Kidney (tissue), 14 donors: ENCODE data around the gene LRRC41. TPM values are rescaled to one million over a fixed set of nuclear protein-coding genes. Genes with fewer than 3 reads are reported as not detected.
A peak's percentile ranks its signal among the peaks of the same experiment; 100 is the strongest.

ENCODE experiments used
- DNase-seq, 5 donors: peaks; one replicate each; pipeline ENCODE4 v3.0.0-alpha.2; 2013 to 2020
- FAIRE-seq: peaks from 2 replicates; lab custom pipeline; 2012; peaks lifted over from hg19 to GRCh38; lab: Jason Lieb, UNC
- H3K27ac ChIP-seq, 2 donors: one replicate each; pipeline ENCODE4 v1.7.0; 2013; ENCODE audit warnings: low read depth in 2 of 2, low read length in 2 of 2, inconsistent platforms in 1 of 2
- H3K27me3 ChIP-seq: one replicate; pipeline ENCODE4 v1.7.1; 2013; ENCODE audit warnings: low read length, inconsistent platforms; ENCODE audit not compliant: control insufficient read depth, insufficient read depth
- H3K36me3 ChIP-seq, 3 donors: one replicate each; pipeline versions ENCODE4 v1.7.0 to v1.7.1; 2013; ENCODE audit warnings: low read length in 3 of 3, control low read depth in 1 of 3, inconsistent platforms in 1 of 3; ENCODE audit not compliant: insufficient read depth in 3 of 3, control insufficient read depth in 2 of 3
- H3K4me1 ChIP-seq, 3 donors: one replicate each; pipeline versions ENCODE4 v1.7.0 to v1.7.1; 2013; ENCODE audit warnings: low read length in 3 of 3, inconsistent platforms in 1 of 3, low read depth in 1 of 3; ENCODE audit not compliant: control insufficient read depth in 2 of 3, insufficient read depth in 2 of 3
- H3K4me3 ChIP-seq, 3 donors: one replicate each; pipeline versions ENCODE4 v1.7.0 to v1.8.1; 2013; ENCODE audit warnings: low read length in 3 of 3, control low read depth in 1 of 3, inconsistent platforms in 1 of 3
- H3K9ac ChIP-seq, 3 donors: one replicate each; pipeline versions ENCODE4 v1.7.0 to v1.7.1; 2013; ENCODE audit warnings: low read length in 3 of 3, control low read depth in 1 of 3, inconsistent platforms in 1 of 3
- H3K9me3 ChIP-seq, 3 donors: one replicate each; pipeline versions ENCODE4 v1.7.0 to v1.7.1; 2013; ENCODE audit warnings: low read length in 3 of 3, control low read depth in 1 of 3, inconsistent platforms in 1 of 3; ENCODE audit not compliant: control insufficient read depth in 2 of 3, insufficient read depth in 1 of 3
- intact Hi-C: fragments of 100-400 bp; cut with DNase I; formaldehyde crosslinking; loops from one replicate; pipeline ENCODE4 v1.11.1; 2022
- polyA plus RNA-seq: library from polyadenylated mRNA; stranded (reverse); fragments of 350-450 nt; fragmentation: Illumina TruSeq; extraction: RNeasy Lipid Tissue Mini Kit (QIAGEN cat#74804); gene quantifications from one replicate; pipeline ENCODE4 v1.2.3, GENCODE V29; 2014; ENCODE audit warnings: low read depth, low replicate concordance; ENCODE audit not compliant: insufficient read depth
- total RNA-seq: library from RNA; stranded (reverse); fragmentation: NEBNext Ultra II Directional; extraction: Animal tissue kit (Norgen Biotek cat#: 25700); gene quantifications from one replicate; pipeline ENCODE4 v1.2.1, GENCODE V29; 2021
- TF ChIP-seq, protein P1 (sequence below): IDR thresholded peaks from 3 replicates; pipeline ENCODE4 v1.5.1; 2012; ENCODE audit warnings: mild to moderate bottlenecking, moderate library complexity, borderline replicate concordance; ENCODE audit not compliant: insufficient read depth; ENCODE audit errors: extremely low read depth
- donor health status: control.
- donor health status: control.
- donor health status: control.
- donor health status: control.
- donor health status: control.
- donor health status: DM: yes; HTN: yes; CAD: no.
- donor health status: Normal renal cell carcinoma (clear cell type).

The LRRC41 gene
- total and polyA plus RNA-seq, 2 donors from 2014 or later, result 37.4 to 59.6 TPM

DNA sequence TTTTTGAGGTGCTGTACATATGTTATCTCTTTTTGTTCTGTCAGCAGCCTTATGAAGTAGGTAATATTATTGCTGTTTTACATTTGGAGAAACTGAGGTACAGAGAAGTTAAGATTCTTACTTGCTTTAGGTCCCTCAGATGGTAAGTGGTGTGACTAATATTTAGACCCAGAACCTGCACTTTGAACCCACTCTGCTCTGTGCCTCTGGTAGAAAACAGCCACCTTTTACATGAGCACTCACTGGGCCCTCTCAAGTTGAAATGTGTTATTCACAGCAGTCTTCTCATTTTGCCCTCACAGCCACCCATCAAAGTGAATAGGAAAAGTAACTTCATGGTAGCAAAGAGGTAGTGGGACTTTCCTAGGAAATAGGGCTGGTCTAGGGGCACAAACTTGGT is 41.9 kb upstream of the LRRC41 start:
- TF ChIP-seq, protein P1, sequence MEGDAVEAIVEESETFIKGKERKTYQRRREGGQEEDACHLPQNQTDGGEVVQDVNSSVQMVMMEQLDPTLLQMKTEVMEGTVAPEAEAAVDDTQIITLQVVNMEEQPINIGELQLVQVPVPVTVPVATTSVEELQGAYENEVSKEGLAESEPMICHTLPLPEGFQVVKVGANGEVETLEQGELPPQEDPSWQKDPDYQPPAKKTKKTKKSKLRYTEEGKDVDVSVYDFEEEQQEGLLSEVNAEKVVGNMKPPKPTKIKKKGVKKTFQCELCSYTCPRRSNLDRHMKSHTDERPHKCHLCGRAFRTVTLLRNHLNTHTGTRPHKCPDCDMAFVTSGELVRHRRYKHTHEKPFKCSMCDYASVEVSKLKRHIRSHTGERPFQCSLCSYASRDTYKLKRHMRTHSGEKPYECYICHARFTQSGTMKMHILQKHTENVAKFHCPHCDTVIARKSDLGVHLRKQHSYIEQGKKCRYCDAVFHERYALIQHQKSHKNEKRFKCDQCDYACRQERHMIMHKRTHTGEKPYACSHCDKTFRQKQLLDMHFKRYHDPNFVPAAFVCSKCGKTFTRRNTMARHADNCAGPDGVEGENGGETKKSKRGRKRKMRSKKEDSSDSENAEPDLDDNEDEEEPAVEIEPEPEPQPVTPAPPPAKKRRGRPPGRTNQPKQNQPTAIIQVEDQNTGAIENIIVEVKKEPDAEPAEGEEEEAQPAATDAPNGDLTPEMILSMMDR, result no peak
- intact Hi-C loops, result no loop called here
- H3K27me3 ChIP-seq, result no peaks in the 10 kb centered on the region
- no peak overlapping the region for H3K9ac ChIP-seq
- H3K4me3 ChIP-seq, result peak overlapping the region in 1 of 3 donors; percentile 18
- no peak for FAIRE-seq
- DNase-seq, result no peak
- H3K36me3 ChIP-seq, result peaks cover 5 to 23% (median 19%) of the 10 kb centered on the region in 3 donors
- H3K4me1 ChIP-seq, result peaks cover 0 to 8% (median 7%) of the 10 kb centered on the region in 3 donors
- no peaks in the 10 kb centered on the region for H3K9me3 ChIP-seq
- no peak overlapping the region for H3K27ac ChIP-seq

- no peak overlapping the region for H3K27ac ChIP-seq
- no peaks in the 10 kb centered on the region for H3K9me3 ChIP-seq
- H3K9ac ChIP-seq, result no peak overlapping the region
- no peak overlapping the region for H3K4me3 ChIP-seq
- H3K4me1 ChIP-seq, result peaks cover 0 to 9% (median 7%) of the 10 kb centered on the region in 3 donors
- no peaks in the 10 kb centered on the region for H3K27me3 ChIP-seq
- TF ChIP-seq, protein P1, result no peak
- intact Hi-C loops, result no loop called here
- DNase-seq (no peak), FAIRE-seq (no peak)
- H3K36me3 ChIP-seq, result peaks cover 2 to 18% (median 18%) of the 10 kb centered on the region in 3 donors
Observed at GRCh38 chr1:46344481-46344880, 41.1 kb upstream of the LRRC41 start.

- Histone ChIP-seq H3K36me3 (peaks cover 2 to 16% (median 16%) of the 10 kb centered on the region in 3 donors), H3K4me3 (no peak overlapping the region), H3K4me1 (peaks cover 0 to 9% (median 7%) of the 10 kb centered on the region in 3 donors), H3K9me3 (no peaks in the 10 kb centered on the region), H3K9ac (no peak overlapping the region), H3K27me3 (no peaks in the 10 kb centered on the region), H3K27ac (no peak overlapping the region)
- DNase-seq (no peak), FAIRE-seq (no peak)
- intact Hi-C loops, result no loop called here
- TF ChIP-seq, protein P1, result no peak
Observed at GRCh38 chr1:46343705-46344104, 40.3 kb upstream of the LRRC41 start.

GRCh38 chr1:46343351-46343695 is 39.9 kb upstream of the LRRC41 start:
- H3K36me3 ChIP-seq, result peaks cover 2 to 16% (median 16%) of the 10 kb centered on the region in 3 donors
- H3K4me1 ChIP-seq, result peaks cover 0 to 9% (median 7%) of the 10 kb centered on the region in 3 donors
- FAIRE-seq (no peak), DNase-seq (no peak)
- TF ChIP-seq, protein P1, result no peak
- H3K27me3 ChIP-seq, result no peaks in the 10 kb centered on the region
- no peak overlapping the region for H3K9ac ChIP-seq
- no peak overlapping the region for H3K4me3 ChIP-seq
- intact Hi-C loops, result no loop called here
- H3K27ac ChIP-seq, result no peak overlapping the region
- no peaks in the 10 kb centered on the region for H3K9me3 ChIP-seq
